HG03066 (cell line): ENCODE measurements around the gene CLMN.
A peak's percentile ranks its signal among the peaks of the same experiment; 100 is the strongest.

Source experiments
- ATAC-seq: cut with Tn5 transposase; IDR thresholded peaks from one replicate; pipeline ENCODE4 v1.9.1; 2021; ENCODE audit warnings: low read depth; ENCODE audit not compliant: unreplicated experiment

CLMN gene, protein sequence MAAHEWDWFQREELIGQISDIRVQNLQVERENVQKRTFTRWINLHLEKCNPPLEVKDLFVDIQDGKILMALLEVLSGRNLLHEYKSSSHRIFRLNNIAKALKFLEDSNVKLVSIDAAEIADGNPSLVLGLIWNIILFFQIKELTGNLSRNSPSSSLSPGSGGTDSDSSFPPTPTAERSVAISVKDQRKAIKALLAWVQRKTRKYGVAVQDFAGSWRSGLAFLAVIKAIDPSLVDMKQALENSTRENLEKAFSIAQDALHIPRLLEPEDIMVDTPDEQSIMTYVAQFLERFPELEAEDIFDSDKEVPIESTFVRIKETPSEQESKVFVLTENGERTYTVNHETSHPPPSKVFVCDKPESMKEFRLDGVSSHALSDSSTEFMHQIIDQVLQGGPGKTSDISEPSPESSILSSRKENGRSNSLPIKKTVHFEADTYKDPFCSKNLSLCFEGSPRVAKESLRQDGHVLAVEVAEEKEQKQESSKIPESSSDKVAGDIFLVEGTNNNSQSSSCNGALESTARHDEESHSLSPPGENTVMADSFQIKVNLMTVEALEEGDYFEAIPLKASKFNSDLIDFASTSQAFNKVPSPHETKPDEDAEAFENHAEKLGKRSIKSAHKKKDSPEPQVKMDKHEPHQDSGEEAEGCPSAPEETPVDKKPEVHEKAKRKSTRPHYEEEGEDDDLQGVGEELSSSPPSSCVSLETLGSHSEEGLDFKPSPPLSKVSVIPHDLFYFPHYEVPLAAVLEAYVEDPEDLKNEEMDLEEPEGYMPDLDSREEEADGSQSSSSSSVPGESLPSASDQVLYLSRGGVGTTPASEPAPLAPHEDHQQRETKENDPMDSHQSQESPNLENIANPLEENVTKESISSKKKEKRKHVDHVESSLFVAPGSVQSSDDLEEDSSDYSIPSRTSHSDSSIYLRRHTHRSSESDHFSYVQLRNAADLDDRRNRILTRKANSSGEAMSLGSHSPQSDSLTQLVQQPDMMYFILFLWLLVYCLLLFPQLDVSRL

DNA sequence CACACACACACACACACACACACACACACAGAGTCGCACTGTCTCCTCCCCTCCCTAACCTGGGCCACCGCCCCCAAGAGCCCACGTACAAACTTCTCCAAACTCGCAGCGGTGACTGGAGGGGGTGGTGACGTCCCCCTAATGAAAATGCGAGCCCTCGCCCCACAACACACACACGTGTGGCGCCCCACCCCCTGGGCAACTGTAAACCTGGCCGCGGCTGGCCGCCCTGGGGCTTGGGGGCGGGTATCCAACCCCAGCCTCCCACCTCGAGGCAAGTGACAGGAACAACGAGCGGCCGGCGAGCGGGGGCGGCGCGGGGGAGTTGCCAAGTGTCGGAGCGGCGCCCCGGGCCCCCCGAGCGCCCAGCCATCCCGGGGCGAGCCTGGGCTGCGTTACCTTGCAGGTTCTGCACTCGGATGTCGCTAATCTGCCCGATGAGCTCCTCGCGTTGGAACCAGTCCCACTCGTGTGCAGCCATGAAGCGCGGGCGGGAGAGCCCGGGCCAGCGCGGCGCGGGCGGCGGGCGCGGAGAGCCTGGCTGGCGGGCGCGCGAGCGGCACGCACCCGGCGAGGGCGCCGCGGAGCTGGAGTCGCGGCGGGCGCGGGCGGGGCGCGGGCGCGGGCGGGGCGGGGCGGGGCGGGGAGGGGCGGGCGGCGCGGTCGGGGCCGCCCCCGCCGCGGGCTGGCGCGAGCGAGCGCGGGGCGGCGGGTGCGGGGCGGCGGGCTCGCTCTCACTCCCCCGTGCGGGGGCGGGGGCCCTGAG, at the start of gene CLMN:
TSS of gene CLMN (minus strand) at position 597 of the 766 bp plus-strand sequence. CDS start at position 481, 116 bp downstream.
- no peak for ATAC-seq

DNA sequence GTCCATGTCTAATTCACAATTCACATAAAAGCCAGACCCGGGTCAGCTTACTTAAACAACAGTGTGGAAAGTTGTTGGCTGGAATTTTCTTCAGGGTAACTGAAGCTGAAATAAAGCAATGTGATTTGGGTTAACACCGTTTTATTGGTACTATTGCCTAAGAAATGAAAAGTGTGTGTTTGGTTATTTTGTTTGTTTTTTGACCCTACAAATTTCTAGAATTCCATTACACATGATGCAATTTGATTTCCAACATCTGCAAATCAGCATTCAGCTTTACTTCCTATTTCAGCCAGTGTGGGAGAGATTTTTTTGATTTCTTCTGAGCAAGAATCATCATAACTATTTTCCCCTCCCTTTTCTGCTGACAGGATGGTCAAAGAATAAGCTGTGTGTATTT, 45.7 kb upstream of the CLMN start:
- no peak for ATAC-seq

DNA sequence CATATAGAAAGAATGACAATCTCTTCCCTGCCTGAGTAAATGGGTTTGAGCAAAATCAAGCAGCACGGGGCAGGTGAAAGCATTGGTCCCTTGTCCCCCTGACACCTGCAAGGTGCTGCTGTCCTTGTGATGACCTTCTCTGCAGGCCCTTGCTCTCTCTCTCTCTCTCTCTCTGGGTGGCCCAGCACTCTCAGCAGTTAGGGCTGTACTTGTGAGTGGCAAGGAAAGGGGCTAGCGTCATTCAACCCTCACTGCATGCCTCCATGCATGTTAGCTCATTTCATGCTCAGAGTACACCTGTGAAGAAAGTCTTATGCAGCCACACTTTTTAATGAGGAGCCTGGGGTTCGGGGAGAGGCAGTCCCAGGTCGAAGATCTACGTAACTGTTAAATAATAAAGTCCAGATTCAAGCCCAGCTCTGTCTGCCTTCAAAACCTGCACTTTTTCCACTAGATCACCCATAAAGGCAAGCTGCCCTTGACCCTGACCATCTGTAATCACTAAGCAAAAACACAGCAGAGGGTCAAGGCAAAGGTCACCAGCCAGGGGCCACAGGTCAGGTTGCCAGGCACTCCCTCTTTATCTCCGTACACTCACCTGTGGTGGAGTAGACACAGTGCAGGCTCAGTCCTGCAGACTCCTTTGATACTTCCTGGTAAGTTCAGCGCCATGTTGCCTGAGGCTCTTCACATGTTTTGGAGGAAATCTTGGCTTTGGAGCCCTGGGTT, 44.9 kb upstream of the CLMN start:
- no peak for ATAC-seq

DNA sequence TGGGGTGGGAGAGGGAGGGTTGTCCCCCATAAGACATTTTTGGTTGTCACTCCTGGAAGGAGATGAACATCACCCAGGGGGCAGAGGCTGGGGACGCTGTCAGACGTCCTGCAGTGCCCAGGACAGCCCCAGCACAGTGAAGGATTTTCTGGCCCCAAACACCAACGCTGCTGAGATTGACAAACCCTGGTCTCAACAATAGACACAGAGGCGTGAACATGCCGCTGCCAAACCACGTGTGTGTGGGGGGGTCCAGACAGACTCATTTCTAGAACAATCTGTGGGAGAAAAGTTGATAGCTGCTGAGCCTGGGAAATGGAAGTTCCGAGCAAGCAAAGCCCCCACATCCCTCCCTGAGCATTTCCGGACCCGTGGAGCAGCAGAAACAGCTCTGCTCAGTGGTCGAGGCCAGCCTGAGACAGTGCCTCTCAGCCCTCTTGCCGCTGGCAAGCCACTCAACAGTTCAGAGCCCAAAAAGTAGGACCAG, 43.8 kb upstream of the CLMN start:
- ATAC-seq: no peak

DNA sequence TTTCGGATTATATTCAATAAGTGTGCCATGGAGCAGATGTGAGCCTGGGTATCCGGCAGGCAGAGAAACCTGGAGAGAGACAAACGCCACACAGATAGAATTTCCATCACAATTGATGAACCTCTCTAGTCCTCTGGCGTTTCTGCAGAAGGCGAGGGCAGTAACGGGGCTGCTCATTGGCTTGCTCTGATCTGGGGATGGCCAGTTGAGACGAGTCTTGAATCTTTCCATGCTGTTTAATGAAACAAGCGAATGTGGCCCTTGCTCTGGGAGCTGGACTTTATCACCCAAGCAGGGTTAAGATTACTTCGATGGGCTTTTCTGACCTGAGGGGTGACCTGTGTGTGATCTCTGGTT, 42.4 kb upstream of the CLMN start:
- ATAC-seq: no peak

DNA sequence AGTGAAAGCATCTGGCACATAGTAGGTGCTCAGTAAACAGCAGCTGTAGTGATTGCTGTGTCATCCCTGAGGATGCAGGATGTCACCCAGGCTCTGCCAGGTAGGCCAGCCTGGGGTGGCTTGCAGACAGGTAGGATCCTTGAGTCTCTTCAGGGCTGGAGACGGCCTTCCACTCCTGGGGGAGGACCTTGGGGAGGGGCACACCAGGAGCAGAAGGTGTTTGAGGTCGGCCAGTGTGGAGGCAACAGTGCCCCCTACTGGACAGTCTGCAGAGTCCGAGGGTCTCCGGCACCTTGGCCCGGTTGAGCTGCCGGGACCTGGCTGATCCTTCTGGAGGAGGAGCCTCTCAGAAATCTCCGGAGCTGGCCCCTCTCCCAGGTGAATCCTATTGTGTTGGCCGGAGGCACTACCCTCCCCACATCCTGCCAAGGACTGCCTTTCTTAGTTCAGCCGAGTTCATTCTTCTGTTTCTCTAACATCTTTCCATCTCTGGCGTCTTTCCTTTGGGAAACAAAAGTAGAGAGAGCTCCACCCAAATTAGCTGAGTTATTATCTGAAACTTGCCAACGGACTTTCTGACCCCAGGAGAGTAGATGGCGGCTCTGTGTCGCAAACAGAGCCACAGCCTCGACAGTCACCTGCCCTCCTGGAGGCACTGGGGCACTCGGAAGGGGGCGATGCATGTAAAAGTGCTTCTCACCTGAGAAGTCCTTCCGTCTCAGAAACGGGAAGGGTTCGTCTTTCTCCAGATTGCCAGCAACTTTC, 41.8 kb upstream of the CLMN start:
- peak; percentile 71 for ATAC-seq

DNA sequence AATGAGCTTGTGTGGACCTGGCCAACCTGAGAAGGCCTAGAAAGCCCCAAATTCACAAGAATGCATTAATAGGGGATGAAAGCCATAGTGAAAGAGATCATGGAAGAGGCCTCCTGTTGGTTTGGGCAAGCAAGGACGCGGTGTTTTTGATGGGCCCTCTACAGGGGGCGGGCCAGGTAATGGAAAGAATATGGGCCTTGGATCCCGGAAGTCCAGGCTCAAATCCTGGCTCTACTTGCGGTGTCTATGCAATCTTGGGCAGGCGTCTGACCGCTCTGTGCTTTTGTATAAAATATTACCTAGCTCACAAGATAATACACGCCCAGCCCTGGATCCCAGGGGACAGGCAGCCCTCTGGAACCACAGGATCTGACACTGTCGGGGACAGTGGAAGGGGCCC, 41.1 kb upstream of the CLMN start:
- ATAC-seq: no peak

DNA sequence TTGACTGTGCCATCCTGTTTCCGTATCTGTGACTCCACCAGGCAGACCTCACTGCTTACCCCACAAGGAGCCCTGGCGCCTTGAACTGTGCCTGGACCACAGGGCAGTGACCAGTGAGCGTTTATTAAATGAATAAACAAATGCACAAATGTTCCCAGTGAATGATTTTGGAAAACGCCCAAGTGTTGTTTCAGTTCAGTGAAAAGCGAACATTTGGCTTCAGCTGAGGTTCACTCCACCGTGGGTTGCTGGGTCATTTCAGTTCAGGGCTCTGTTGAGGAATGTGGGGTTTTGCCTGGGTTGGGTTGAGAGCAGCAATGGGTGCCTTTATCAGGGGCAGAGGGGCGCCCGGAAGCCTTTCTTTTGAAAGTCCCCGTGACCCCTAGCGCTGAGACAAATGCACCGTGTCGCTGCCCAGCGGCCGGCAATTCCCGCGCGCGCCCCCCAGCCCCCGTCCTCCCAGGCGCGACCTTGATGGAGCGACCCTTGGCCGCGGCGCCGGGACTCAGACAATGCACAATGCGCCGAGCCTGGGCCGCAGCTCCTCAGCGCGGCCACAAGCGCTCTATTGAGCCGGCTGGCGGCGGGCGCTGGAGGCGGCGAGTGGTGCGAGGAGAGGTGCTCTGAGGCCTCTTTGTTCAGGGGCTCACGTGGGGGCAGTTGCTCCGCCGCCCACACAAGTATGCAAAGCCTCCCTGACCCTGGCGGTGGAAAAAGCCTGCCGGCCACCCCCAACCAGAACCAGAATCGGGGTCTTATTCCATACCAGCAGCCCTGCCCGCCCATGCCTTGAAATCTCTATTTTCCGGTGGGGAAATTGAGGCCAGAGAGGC, 40.5 kb upstream of the CLMN start:
- no peak for ATAC-seq

DNA sequence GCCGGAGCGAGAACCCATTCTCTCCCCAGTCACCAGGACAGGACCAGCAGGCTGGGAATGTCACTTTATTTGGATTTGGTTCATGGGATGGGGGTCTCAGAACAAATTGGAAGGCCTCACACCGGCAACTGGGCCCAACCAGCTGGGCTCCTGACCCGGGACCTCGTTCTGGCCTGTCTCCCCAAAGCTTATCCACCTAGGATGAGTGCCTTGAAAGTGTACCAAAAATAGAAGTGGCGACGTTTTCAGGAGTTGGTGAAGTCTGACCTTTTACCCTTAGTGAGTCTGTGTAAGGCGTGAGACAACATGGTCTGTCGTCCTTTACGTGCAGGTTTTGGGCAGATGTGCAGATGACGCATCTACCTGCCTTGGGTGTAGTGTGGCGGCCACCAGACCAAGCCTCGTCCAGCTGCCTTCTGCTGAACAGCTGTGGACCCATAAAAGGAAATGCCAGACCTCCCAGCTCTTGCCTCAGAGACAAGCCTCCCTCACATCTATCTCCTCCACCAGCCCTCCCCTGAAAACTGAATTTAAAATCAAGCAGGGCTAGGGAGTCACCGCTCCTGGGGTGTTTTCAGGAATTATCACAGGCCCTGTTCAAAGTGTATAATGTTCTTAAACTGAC, 36.6 kb upstream of the CLMN start:
- no peak for ATAC-seq

DNA sequence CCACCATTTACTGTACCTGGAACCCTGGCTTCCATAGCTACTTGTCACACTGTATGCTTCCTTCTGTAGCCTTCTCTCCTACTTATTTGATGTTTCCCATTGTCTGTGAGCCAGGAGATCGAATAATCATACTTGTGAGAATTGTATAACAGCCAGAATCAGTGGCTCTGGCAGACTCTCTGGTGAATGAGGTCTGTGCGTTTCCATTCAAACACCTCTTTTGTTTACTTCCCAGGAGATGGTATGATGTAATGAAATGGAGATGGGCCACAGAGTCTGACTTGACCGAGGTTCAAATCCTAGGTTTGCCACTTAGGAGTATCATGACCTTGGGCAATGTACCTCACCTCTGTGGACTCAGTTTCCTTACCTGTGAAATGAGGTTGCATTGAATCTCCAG, 35.7 kb upstream of the CLMN start:
- no peak for ATAC-seq

DNA sequence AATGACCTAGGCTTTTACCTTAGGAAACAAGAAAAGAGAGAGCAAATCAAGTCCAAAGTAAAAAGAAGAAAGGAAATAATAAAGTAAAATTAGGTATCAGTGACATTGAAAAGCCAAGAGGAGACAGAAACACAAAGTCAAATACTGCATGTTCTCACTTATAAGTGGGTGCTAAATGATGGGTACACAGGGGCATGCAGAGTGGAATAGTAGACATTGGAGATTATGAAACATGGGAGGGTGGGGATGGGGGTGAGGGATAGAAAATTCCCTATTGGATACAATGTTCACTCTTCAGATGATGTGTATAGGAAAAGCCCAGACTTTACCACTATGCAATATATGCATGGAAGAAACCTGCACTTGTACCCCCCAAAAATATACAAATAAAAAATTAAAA, 35.1 kb upstream of the CLMN start:
- ATAC-seq: no peak

DNA sequence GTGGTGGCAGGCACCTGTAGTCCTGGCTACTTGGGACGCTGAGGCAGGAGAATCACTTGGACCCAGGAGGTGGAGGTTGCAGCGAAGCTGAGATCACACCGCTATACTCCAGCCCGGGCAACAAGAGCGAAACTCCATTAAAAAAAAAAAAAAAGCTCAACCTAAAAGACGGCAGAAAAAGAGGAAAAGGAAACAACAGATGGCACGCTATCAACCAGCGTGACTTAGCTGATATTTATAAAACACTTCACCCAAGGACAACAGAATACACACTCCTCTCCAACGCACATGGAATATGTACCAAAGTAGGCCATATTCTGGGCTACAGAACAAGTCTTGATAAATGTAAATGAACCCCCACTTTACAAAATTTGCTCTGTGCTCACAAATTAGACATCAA, 34.0 kb upstream of the CLMN start:
- no peak for ATAC-seq

DNA sequence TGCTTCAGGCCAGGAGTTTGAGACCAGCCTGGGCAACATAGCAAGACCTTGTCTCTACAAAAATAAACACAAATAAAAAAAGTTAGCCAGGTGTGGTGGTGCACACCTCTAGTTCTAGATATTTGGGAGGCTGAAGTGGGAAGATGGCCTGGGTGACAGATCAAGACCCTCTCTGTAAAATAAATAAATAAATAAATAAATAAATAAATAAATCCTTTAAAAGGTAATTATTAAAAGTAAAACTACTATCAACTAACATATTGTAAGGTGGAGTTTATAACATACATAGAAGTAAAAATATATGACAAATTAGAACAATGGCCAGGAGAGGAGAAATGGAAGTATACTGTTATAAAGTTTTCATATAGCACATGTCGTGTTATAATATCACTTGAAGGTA, 33.3 kb upstream of the CLMN start:
- no peak for ATAC-seq

DNA sequence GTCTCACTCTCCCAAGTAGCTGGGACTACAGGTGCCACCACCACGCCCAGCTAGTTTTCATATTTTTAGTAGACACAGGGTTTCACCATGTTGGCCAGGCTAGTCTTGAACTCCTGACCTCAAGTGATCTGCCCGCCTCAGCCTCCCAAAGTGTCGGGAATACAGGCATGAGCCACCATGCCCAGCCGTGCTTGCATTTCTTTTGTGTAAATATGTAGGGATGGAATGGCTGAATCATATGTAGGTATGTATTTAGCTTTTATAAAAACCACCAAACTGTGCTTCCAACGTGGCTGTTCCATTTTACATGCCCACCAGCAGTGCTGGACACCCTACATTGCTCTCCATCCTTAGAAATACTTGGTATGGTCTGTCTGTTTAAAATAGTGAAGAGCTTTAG, 32.8 kb upstream of the CLMN start:
- ATAC-seq: no peak

DNA sequence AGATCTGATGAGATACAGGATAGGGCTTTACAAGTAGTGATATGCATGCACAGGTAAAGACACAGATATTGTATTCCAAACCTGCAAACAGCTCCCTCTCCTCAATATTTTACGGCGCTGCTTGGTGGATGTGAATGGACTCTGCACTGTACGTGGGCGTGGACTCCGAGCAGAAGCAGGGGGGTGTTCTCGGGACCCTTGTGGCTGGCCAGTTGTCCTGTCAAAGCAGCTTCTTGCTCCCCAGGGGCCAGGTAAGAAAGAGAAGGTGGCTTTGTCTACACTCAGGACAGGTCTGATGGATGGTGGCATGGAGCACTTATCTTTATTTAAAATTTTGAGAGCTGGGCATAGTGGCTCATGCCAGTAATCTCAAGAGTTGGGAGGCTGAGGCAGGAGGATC, 29.5 kb upstream of the CLMN start:
- ATAC-seq: no peak

DNA sequence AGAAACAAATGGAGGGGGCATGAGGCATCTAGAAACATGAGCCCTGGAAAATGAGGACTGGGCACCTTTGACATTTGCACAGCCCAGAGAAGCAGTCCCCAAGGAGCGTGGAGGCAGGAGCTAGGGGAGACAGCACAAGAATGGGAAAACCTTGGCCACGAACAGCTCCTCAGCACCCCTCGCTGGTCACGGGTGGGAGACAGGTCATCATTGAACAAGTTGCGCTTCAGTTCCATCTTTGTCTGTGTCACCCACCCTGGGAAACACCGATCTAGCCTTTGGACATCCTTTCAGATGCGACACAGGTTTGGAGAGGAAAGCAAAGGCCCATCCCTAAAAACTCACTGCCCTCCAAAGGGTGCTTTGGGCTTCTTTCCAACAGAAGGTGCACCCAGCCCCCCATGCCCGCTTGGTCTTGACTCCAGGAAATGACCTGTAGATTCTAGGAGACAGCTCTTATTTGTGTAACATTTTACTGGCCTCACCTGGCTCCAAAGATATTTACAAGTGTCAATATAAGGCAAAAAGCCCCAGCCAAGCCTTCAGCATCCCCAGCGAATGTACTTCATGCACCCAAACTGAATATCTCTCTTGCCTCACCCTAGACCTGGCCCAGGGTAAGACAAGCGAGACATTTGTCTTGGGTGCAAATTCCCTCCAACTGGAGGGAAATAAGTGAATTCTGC, 28.8 kb upstream of the CLMN start:
- no peak for ATAC-seq

DNA sequence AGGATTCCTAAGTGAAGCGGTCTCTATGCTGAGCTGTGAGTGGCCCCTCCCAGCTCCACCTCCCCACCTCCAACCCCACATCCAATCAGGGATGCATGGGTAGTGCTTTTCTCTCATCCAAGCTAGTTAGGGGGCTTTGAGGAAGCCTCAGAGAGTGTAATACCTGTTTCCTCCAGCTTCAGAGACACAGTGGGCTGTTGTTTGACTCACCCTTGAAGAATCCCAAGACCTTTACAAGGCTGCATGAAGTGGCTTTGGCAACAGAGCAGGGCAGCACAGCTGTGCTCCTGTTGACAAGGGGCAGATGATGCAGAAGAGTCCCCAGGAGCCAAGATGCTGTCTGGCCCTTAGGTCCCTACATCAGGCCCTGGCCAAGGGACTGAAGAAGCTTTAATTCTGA, 27.1 kb upstream of the CLMN start:
- ATAC-seq: no peak

DNA sequence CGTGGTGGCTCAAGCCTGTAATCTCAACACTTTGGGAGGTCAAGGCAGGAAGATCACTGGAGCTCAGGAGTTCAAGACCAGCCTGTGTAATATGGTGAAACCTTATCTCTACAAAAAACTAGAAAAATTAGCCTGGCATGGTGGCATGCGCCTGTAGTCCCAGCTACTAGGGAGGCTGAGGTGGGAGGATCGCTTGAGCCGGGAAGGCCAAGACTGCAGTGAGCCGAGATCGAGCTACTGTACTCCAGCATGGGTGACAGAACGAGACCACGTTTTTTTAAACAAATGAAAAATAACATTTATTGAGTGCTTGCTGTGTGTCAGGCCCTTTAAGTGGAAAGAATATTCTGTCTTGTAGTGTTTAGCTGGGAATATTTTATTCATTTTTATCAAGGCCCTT, 26.6 kb upstream of the CLMN start:
- ATAC-seq: no peak
